SK-N-SH treated with all-trans-retinoic acid at 6 μM for 48 hours (cell line): ENCODE measurements around the gene PMEPA1.

Experiments used
- TCF4 ChIP-seq: fragments of 250-450 bp; sonication (Bioruptor Pico); IDR thresholded peaks from 2 replicates; pipeline ENCODE4 v1.8.0; 2021; ENCODE audit warnings: mild to moderate bottlenecking, moderate library complexity, borderline replicate concordance
- TOX ChIP-seq: fragments of 250-450 bp; sonication (Bioruptor Pico); IDR thresholded peaks from 2 replicates; pipeline ENCODE4 v1.8.0; 2021; ENCODE audit warnings: mild to moderate bottlenecking, moderate library complexity, borderline replicate concordance

DNA sequence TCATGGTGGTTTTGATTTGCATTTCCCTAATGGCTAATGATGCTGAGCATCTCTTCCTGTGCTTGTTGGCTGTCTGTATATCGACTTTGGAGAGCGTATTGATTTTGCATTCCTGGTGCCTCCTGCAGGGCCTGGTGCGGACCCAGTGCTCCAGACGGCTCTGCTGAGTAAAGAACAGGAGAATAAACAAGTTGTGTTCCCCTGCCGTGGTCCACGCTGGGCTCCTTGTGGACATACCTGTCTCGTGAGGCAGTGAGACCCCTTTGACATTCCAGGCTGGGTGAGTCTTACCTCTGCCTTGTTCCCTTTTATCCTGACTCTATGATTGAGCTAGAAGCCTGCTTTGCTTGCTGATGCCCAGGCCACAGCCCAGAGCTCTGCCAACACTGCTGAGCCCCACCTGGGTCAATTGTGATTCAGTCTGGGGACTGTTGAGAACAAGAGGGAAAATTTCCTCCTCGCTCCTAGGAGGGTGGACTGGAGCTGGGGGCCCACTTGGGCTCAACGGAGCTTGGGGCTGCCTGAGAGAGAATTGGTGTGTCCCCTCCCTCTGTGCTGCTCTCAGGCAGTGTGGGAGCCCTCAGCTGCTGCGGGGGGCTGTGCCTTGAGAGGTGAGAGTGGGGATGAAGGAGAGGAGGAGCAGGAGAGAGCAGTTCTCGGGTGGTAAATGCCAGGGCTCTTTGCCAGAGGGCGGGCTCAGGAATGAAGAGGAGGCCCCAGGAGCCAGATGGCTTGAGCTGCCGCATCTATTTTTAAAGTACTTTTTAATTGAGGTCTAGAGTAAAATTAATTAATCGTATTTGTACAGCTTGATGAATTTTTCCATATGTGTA, 43.7 kb upstream of the PMEPA1 start:
- TF ChIP-seq TOX (CRISPR knock-in tag) (no peak), TCF4 (CRISPR knock-in tag) (no peak)
